Activated naive CD8-positive, alpha-beta T cell treated with anti-CD3 and anti-CD28 coated beads, Interleukin-2, amount 10 ng/mL, durations not matched to agents 7 days and 5 days (primary cell): ENCODE results near the gene PRKCA. TPM values are rescaled to one million over a fixed set of nuclear protein-coding genes. Genes with fewer than 3 reads are reported as not detected.
A peak's percentile ranks its signal among the peaks of the same experiment; 100 is the strongest.
"Not testable (repeated sequence)": the region's sequence is repeated elsewhere in the genome, so short reads cannot be mapped to it uniquely, and the experiment has no call there.

Experiments used
- ATAC-seq: fragments of 150-1000 bp; cut with Tn5 transposase; one replicate; pipeline ENCODE4 v1.10.0; 2021; ENCODE audit warnings: low read depth, moderate library complexity
- POLR2A ChIA-PET: fragments of 350-600 bp; sonication (Branson Sonifier 250); formaldehyde crosslinking; loops from one replicate; lab custom pipeline; 2021; ENCODE audit warnings: antibody characterized with exemption; lab: Charles Lee
- DNase-seq: peaks from one replicate; pipeline ENCODE4 v3.0.0; 2021
- H3K27ac Mint-ChIP-seq: one replicate; pipeline ENCODE4 v1.8.0; 2022; ENCODE audit warnings: mild to moderate bottlenecking, mixed read lengths
- H3K27me3 Mint-ChIP-seq: one replicate; pipeline ENCODE4 v1.8.0; 2022; ENCODE audit warnings: mild to moderate bottlenecking, moderate library complexity, mixed read lengths
- H3K36me3 Mint-ChIP-seq: one replicate; pipeline ENCODE4 v1.8.0; 2021; ENCODE audit warnings: mild to moderate bottlenecking, mixed read lengths
- H3K4me1 Mint-ChIP-seq: one replicate; pipeline ENCODE4 v1.8.0; 2021; ENCODE audit warnings: mixed read lengths
- H3K4me3 Mint-ChIP-seq: one replicate; pipeline ENCODE4 v1.8.0; 2022; ENCODE audit warnings: mild to moderate bottlenecking, moderate library complexity, mixed read lengths
- H3K9me3 Mint-ChIP-seq: one replicate; pipeline ENCODE4 v1.8.0; 2021; ENCODE audit warnings: mixed read lengths
- total RNA-seq, 2 experiments: library from RNA; stranded (reverse); gene quantifications; one replicate each; pipeline ENCODE4 v1.2.3, GENCODE V29; 2021

Gene PRKCA
- total RNA-seq, 2 experiments from 2014 or later: 66.1 to 66.5 TPM

DNA sequence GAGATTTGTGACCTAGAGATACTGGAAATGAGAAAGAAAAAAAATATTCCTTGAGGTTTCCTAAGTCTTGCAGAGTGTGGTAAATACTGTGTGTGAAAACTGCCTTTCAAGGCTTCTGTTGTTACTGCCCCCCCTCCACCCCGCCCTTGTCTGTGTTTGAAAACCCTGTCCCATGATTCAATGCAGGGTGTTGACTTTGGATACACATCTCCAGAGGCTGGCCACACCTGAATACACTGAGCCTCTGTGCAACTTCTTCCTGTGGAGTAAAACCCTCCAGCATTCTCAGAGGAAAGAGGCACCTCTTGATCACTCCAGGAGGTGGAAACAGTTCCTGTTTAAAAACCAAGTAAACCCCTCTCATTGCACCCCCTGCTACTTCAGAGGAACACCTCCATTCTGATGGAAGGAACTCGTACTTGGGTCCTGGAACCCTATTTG, 409.5 kb downstream of the PRKCA start:
- peaks cover 13% of the 10 kb centered on the region for H3K4me1 Mint-ChIP-seq
- POLR2A ChIA-PET: no interaction called here

DNA sequence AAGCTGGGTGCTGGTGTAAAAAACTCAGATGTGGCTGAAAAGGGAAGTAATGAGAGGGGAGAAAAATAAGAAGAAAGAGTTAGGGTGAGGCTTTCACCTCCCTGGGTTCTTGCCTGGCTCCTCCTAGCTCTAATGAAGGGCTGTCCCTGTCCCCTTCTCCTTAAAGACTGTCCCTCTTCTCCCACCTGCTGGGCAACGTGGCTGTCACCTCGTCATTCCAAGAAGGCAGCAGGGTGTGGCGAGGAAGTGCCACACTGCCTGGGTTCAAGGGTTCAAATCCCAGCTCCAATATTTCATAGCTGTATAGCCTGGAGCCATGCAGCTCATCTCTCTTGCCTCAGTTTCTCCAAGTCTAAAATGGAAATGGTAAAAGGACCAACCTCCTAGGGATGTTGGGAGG, 410.0 kb downstream of the PRKCA start:
- peaks cover 13% of the 10 kb centered on the region for H3K4me1 Mint-ChIP-seq
- H3K9me3 Mint-ChIP-seq: no peaks in the 10 kb centered on the region
- no peaks in the 10 kb centered on the region for H3K27me3 Mint-ChIP-seq
- peaks cover 7% of the 10 kb centered on the region for H3K36me3 Mint-ChIP-seq
- H3K4me3 Mint-ChIP-seq: no peak overlapping the region
- H3K27ac Mint-ChIP-seq: peak overlapping the region; percentile 58
- POLR2A ChIA-PET: no interaction called here
- ATAC-seq: no peak
- DNase-seq: no peak

More for the DNA sequence above, 409.5 kb downstream of the PRKCA start:
- DNase-seq: no peak
- Mint-ChIP-seq H3K27ac (peak overlapping the region; percentile 58), H3K36me3 (peaks cover 7% of the 10 kb centered on the region), H3K4me3 (no peak overlapping the region), H3K9me3 (no peaks in the 10 kb centered on the region), H3K27me3 (no peaks in the 10 kb centered on the region)
- ATAC-seq: no peak

DNA sequence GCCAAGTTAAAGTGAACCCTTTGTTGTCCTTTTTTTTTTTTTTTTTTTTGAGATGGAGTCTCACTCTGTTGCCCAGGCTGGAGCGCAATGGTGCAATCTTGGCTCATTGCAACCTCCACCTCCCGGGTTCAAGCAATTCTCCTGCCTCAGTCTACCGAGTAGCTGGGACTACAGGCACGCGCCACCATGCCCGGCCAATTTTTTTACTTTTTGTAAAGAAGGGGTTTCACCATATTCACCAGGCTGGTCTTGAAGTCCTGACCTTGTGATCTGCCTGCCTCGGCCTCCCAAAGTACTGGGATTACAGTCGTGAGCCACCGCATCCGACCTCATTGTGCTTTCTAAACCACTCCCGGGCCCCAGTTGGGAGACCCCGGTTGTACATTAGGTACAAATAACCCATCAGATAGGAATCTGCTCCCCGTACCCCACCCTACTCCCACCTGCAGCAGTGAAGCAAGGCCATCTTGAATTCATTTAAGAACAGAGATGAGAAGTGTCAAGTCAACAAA, 410.7 kb downstream of the PRKCA start:
- DNase-seq, POLR2A ChIA-PET, H3K4me3 Mint-ChIP-seq, H3K36me3 Mint-ChIP-seq, ATAC-seq, H3K27me3 Mint-ChIP-seq, H3K9me3 Mint-ChIP-seq: not testable (repeated sequence)
- Mint-ChIP-seq H3K4me1 (peaks cover 13% of the 10 kb centered on the region), H3K27ac (peak overlapping the region; percentile 62)

DNA sequence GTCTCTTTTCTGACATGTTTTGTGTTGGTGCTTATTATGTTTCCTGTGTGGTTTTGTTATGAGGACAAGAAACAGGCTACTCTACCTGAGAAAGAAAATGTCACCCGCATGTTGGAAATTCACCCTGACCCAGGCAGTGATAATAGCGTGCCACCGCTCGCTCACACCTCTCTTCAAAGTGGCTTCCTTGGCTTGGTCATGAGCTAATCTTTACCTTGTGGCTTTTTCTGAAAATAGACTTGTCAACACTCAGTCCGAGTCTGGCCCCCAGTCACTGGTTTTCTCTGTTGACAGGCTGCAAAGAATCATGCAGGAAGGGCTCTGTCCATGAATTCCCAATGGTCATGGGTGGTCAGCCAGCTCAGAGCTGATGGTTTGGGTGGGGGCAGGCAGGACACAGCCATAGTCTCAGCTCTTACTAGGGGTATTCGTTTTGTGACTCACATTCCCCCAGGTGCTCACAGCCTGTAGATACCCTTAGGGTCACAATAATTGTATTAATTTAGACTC, 411.2 kb downstream of the PRKCA start:
- peaks cover 6% of the 10 kb centered on the region for H3K36me3 Mint-ChIP-seq
- H3K4me3 Mint-ChIP-seq: no peak overlapping the region
- POLR2A ChIA-PET: no interaction called here
- H3K27ac Mint-ChIP-seq: peak overlapping the region; percentile 62
- peak; percentile 43 for ATAC-seq
- no peak for DNase-seq
- peaks cover 13% of the 10 kb centered on the region for H3K4me1 Mint-ChIP-seq
- H3K27me3 Mint-ChIP-seq: no peaks in the 10 kb centered on the region
- no peaks in the 10 kb centered on the region for H3K9me3 Mint-ChIP-seq

DNA sequence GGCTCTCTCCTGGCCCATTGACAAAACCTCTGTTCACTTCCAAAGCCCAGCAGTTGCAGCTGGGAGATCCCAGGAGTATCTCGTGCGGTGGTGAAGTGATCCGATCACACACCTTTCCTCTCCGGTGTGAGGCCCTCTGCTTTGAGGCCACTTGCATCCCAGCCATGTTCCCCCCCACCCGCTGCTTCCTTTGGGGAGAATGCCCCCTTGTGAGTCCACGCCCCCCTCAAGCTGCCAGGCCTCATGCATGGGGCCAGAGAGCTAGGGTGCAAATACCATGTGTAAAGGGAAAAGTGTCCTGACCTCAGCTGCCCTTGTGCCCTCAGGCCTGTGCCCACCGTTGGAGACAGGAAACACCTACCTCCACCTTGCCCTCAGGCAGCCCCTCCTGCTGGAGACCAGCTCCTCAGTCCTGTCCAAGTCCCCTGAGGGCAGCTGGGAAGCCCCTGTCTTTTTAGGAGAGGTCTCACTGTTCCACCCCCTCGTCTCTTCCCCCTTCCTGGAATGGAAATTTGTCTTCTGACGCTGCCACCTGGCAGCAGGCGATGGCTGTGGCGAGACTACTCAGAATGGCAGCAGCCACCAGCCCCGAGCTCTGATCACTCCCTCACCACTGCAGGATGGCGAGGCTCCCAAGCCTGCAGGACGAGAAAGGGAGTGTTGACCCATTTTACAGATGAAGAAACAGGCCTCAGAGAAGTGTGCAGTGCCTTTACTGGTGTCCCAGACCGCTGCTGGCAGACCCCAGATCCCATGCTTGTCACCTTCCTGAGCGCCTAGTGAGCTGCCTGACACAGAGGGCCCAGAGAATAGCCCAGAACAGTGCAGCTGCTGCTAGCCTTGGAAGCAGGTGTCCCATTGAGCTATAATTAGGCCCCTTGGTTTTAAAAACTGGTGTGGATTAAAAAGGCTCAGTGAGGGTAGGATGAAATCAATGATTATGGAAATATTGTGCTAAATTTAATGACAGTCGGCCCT, 411.9 kb downstream of the PRKCA start:
- Mint-ChIP-seq H3K4me1 (peaks cover 13% of the 10 kb centered on the region), H3K27me3 (no peaks in the 10 kb centered on the region), H3K4me3 (no peak overlapping the region), H3K9me3 (no peaks in the 10 kb centered on the region), H3K27ac (no peak overlapping the region), H3K36me3 (peaks cover 9% of the 10 kb centered on the region)
- DNase-seq (no peak), ATAC-seq (no peak)
- POLR2A ChIA-PET: interaction anchor here (0.6 kb wide), 1 partner anchor 79 kb away, joined by 5 read pairs; no protein-coding TSS in a partner anchor

DNA sequence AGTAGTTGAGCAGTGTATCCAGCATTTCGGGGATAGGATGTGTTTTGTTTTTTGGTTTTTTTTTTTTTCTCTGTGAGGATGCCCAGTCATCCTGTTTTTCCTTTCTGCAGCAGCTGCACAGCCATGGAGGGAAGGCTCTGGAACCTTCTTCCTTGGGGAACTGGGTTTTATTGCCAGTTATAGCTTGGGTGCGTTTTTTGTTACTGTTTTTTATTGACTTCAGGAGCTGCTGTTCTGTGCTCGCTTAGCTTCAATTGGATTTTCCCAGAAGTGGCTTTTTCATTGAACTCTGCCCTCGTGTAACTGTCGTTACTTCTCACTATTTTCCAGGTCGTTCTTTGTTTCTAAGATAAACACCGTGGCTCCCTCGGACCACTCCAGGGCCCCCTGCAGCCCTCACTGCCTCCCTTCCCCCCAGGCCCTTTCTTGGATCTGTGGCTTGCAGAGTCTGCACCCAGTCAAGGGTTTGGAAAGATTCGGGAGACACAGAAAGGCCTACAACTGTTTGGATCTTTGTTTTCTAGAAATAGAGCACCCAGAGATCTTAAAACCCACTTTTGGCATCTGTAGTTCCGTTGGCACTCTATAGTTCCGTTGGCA, 412.8 kb downstream of the PRKCA start:
- ATAC-seq (no peak), DNase-seq (no peak)
- H3K27me3 Mint-ChIP-seq: no peaks in the 10 kb centered on the region
- POLR2A ChIA-PET: no interaction called here
- H3K27ac Mint-ChIP-seq: no peak overlapping the region
- H3K4me3 Mint-ChIP-seq: no peak overlapping the region
- no peaks in the 10 kb centered on the region for H3K9me3 Mint-ChIP-seq
- H3K4me1 Mint-ChIP-seq: peaks cover 13% of the 10 kb centered on the region
- peaks cover 8% of the 10 kb centered on the region for H3K36me3 Mint-ChIP-seq

DNA sequence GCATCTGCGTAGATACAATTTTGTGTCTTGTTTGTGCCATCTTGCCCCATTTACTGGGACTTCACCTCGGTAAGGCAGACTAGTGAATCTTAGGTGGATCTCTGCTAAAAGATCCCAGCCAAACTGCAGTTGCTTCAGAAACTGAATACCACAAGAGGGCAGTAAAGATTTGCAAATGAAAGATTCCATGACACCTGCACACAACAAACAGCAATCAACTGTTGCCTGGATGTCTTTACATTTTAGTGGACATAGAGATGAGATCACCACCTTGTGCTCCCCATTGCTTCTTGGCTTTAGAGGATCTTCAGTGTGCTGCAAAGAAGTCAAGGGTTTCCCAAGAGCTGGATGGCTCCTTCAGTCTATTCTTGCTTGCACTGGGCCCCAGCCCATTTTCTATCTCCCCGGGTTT, 413.3 kb downstream of the PRKCA start:
- no peak overlapping the region for H3K4me3 Mint-ChIP-seq
- ATAC-seq: peak; percentile 55

DNA sequence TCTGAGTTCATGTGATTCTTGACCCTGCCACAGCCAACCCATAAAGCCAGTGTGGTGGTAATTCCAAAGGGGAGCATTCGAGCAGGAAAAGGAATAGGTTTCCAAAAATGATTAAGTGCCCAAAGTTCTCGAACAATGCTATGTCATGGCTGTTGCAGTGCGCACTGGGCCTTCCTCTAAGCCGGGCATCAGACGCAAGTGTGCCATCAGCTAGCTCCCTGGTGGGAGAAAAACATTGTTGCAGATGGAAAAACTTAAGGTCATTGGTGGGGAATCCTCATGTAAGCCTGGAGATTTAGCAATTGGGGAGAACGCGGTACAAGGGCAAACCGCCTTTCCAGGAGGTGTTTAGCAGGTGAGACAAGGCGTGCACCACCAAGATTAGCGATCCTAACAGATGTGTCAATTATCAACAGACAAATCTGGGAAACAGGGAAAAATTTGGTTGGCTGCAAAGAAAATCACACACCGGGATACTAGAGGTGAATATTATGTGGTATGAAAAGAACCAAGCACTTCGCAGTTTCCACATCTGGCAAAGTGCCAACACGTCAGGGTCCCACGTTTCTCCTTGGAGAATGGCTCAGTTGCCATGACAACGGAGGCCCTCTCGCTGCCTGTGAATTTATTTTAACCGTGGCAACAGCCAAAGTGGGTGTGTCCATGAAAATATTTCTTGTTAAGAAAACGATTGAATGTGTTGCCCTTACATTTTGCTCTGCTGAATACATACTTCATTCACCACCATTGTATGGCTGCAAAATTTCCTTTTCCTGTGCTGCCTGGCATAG, 414.0 kb downstream of the PRKCA start:
- peaks cover 13% of the 10 kb centered on the region for H3K4me1 Mint-ChIP-seq

More for the DNA sequence above, 413.3 kb downstream of the PRKCA start:
- POLR2A ChIA-PET: no interaction called here
- Mint-ChIP-seq H3K27me3 (no peaks in the 10 kb centered on the region), H3K36me3 (peaks cover 6% of the 10 kb centered on the region), H3K27ac (no peak overlapping the region), H3K9me3 (no peaks in the 10 kb centered on the region), H3K4me1 (peaks cover 13% of the 10 kb centered on the region)
- DNase-seq: no peak

DNA sequence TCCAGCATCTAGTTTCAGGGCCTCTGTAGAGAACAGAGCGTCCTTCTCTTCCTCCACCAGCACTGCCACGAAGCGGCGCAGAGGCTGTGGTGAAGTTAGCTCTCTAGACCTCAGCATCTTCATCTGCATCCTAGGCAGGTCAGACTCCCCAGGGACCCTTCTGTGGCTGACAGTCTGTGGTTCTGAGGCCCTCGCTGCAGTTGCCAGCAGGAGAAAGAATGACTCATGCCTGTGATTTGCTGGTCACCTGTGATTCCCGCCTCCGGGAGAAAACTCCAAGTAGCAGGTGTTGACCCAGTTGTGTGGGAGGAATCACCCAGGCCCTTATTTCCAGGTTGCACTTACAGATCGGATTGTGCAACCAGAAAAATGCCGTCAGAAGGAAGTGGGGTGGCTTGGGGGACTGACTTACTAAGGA, 415.2 kb downstream of the PRKCA start:
- DNase-seq: no peak
- peaks cover 7% of the 10 kb centered on the region for H3K4me1 Mint-ChIP-seq
- no peak overlapping the region for H3K27ac Mint-ChIP-seq
- no peak for ATAC-seq
- no peaks in the 10 kb centered on the region for H3K27me3 Mint-ChIP-seq
- POLR2A ChIA-PET: no interaction called here
- H3K36me3 Mint-ChIP-seq: peaks cover 6% of the 10 kb centered on the region
- no peak overlapping the region for H3K4me3 Mint-ChIP-seq
- no peaks in the 10 kb centered on the region for H3K9me3 Mint-ChIP-seq

More for the DNA sequence above, 414.0 kb downstream of the PRKCA start:
- Mint-ChIP-seq H3K4me3 (no peak overlapping the region), H3K27me3 (no peaks in the 10 kb centered on the region), H3K27ac (no peak overlapping the region), H3K36me3 (peaks cover 6% of the 10 kb centered on the region), H3K9me3 (no peaks in the 10 kb centered on the region)
- ATAC-seq (no peak), DNase-seq (no peak)
- POLR2A ChIA-PET: no interaction called here

DNA sequence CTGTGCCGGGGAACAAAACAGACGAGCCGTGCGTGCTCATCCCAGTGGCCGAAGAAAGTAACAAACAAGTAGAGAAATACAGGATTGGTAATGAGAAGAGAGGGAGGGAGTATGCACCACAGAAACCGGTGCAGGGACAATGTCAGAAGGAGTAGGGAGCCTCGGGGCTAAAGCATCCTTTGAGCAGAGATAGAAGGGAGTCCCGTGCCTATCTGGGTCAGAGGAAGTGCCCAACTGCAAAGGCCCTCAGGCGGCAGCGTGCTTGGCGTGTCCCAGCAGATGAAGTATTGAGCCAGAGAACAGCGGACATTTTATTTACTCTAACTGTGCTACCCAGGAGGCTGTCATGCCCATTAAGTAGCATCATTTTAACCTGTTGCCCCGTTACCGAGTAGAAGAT, 417.6 kb downstream of the PRKCA start:
- Mint-ChIP-seq H3K9me3 (no peaks in the 10 kb centered on the region), H3K4me1 (peaks cover 3% of the 10 kb centered on the region), H3K4me3 (no peak overlapping the region), H3K27me3 (no peaks in the 10 kb centered on the region), H3K36me3 (peaks cover 6% of the 10 kb centered on the region), H3K27ac (no peak overlapping the region)
- ATAC-seq (no peak), DNase-seq (no peak)
- POLR2A ChIA-PET: no interaction called here

DNA sequence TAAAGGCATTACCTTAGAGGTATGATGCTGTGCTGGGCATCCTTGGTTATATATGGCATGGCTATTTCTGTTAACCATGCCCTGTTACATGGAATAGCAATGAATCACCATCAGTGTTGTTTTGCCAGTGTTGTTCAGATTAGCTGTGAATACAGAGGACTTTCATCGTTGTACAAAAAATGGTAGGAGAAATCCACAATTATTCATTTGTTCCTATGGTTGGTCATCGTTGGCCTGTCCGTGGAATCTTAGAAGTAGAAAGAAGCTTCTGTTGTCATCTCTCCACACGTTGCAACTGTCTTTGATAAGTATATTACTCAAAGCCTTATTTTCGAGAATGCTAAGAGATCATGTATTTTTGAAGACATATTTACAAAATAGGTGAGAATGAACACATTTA, 418.2 kb downstream of the PRKCA start:
- no peak for DNase-seq
- no peak for ATAC-seq
- no peaks in the 10 kb centered on the region for H3K27me3 Mint-ChIP-seq
- peaks cover 5% of the 10 kb centered on the region for H3K4me1 Mint-ChIP-seq
- POLR2A ChIA-PET: no interaction called here
- H3K9me3 Mint-ChIP-seq: no peaks in the 10 kb centered on the region
- H3K36me3 Mint-ChIP-seq: peaks cover 6% of the 10 kb centered on the region
- no peak overlapping the region for H3K27ac Mint-ChIP-seq
- H3K4me3 Mint-ChIP-seq: no peak overlapping the region

DNA sequence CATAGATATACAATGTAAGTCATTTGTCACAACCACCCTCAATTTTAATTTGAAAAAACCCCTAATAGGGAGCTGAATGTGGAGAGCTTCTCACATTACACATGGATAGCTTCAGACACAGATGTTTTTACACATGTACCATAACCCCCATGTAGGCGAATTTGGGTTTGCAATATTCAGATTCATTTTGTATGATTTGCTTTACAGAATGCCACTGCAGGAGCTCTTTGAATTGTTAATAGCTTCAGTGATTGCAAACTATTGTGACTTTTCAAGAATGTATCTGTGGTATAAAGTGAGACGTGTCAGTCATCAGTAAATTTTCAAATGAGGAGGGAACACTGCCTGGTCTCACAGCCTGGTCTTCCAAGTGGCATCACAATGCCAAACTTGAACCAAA, 419.9 kb downstream of the PRKCA start:
- ATAC-seq (no peak), DNase-seq (no peak)
- Mint-ChIP-seq H3K27ac (no peak overlapping the region), H3K9me3 (no peaks in the 10 kb centered on the region), H3K27me3 (no peaks in the 10 kb centered on the region), H3K4me3 (no peak overlapping the region), H3K36me3 (peaks cover 6% of the 10 kb centered on the region), H3K4me1 (peaks cover 2% of the 10 kb centered on the region)
- POLR2A ChIA-PET: no interaction called here
